HuH-7.5 (cell line): ENCODE measurements around the gene NIT1.

Experiments used
- DNase-seq: peaks from one replicate; pipeline ENCODE4 v3.0.0; 2011; ENCODE audit warnings: low spot score

NIT1 gene

GRCh38 chr1:161117759-161118581 lies at the start of gene NIT1, which contains the start of gene PFDN2:
Gene NIT1, plus strand, starts transcription at chr1:161118105. Its CDS starts 72 bp downstream, at chr1:161118177.
Gene PFDN2, minus strand, starts transcription at chr1:161118037. Its CDS starts 11 bp downstream, at chr1:161118026.
- DNase-seq: peak; percentile 71

GRCh38 chr1:161068306-161069234 lies 49.3 kb upstream of the NIT1 start:
- no peak for DNase-seq

- DNase-seq: no peak
Measured at GRCh38 chr1:161069241-161069640, 48.7 kb upstream of the NIT1 start.

GRCh38 chr1:161069731-161070270 lies 48.1 kb upstream of the NIT1 start, which contains the start of gene ARHGAP30:
Gene ARHGAP30, minus strand, starts transcription at chr1:161069891. Its CDS starts 267 bp downstream, at chr1:161069624.
- DNase-seq: no peak

- no peak for DNase-seq
Measured at GRCh38 chr1:161070761-161071160, 47.1 kb upstream of the NIT1 start.

GRCh38 chr1:161071886-161072371 lies 46.0 kb upstream of the NIT1 start:
- DNase-seq: peak; percentile 71

- DNase-seq: no peak
Measured at GRCh38 chr1:161072751-161073449, 45.0 kb upstream of the NIT1 start.

GRCh38 chr1:161073474-161074121 lies 44.3 kb upstream of the NIT1 start:
- no peak for DNase-seq

GRCh38 chr1:161074676-161075368 lies 43.1 kb upstream of the NIT1 start:
- no peak for DNase-seq

GRCh38 chr1:161076410-161076809 lies 41.5 kb upstream of the NIT1 start:
- no peak for DNase-seq

- DNase-seq: no peak
Measured at GRCh38 chr1:161077426-161077825, 40.5 kb upstream of the NIT1 start.

GRCh38 chr1:161079436-161080110 lies 38.3 kb upstream of the NIT1 start:
- no peak for DNase-seq

- no peak for DNase-seq
Measured at GRCh38 chr1:161080441-161081405, 37.2 kb upstream of the NIT1 start.

GRCh38 chr1:161081519-161081918 lies 36.4 kb upstream of the NIT1 start:
- DNase-seq: no peak

- DNase-seq: no peak
Measured at GRCh38 chr1:161082483-161082882, 35.4 kb upstream of the NIT1 start.

- DNase-seq: peak; percentile 47
Measured at GRCh38 chr1:161082996-161083747, 34.7 kb upstream of the NIT1 start.

GRCh38 chr1:161083748-161084596 lies 33.9 kb upstream of the NIT1 start:
- DNase-seq: no peak
